Glomerular endothelial cell (primary cell): Measurements from ENCODE around the gene HSPB8. TPM values are rescaled to one million over a fixed set of nuclear protein-coding genes. Genes with fewer than 3 reads are reported as not detected.

ENCODE experiments used
- total RNA-seq: library from RNA; depleted of rRNA; stranded (reverse); fragments of >200 nt; gene quantifications from 2 replicates; pipeline ENCODE4 v1.2.3, GENCODE V29; 2015

HSPB8 gene
- total RNA-seq, 1 donor from 2014 or later: 43.8 TPM

Other genes with a start within 250 kb of the HSPB8 start
- gene SRRM4, start 197.4 kb upstream of the HSPB8 start, total RNA-seq: not detected in 2 replicates
- not detected in 2 replicates for gene CCDC60, start 155.8 kb downstream of the HSPB8 start, total RNA-seq